HG03159 (cell line): ENCODE results near the gene POLD1.

Experiments used
- ATAC-seq: cut with Tn5 transposase; IDR thresholded peaks from one replicate; pipeline ENCODE4 v1.9.1; 2021; ENCODE audit warnings: mild to moderate bottlenecking, moderate library complexity; ENCODE audit not compliant: unreplicated experiment

The POLD1 gene

GRCh38 chr19:50365434-50366306 lies 18.5 kb upstream of the POLD1 start, which contains the start of gene NAPSA:
Gene NAPSA, minus strand, starts transcription at chr19:50365639. Its CDS starts 18 bp downstream, at chr19:50365621.
- no peak for ATAC-seq

GRCh38 chr19:50368649-50369570 lies 15.2 kb upstream of the POLD1 start:
- ATAC-seq = no peak

- ATAC-seq = no peak
Observed at GRCh38 chr19:50371914-50372475, 12.2 kb upstream of the POLD1 start.

- ATAC-seq = peak; percentile 88
Observed at GRCh38 chr19:50376166-50377050, 7.7 kb upstream of the POLD1 start, which contains the start of gene NR1H2. Gene NR1H2, plus strand, starts transcription at chr19:50376457. Its CDS starts 1,149 bp downstream, at chr19:50377606.

- ATAC-seq = no peak
Observed at GRCh38 chr19:50377051-50377461, 7.1 kb upstream of the POLD1 start.

GRCh38 chr19:50377517-50377916 lies 6.6 kb upstream of the POLD1 start:
- ATAC-seq = no peak

- ATAC-seq = no peak
Observed at GRCh38 chr19:50378169-50378862, 5.8 kb upstream of the POLD1 start.

- ATAC-seq = no peak
Observed at GRCh38 chr19:50378863-50379236, 5.3 kb upstream of the POLD1 start.

- no peak for ATAC-seq
Observed at GRCh38 chr19:50379602-50380001, 4.5 kb upstream of the POLD1 start.

- no peak for ATAC-seq
Observed at GRCh38 chr19:50380137-50380536, 4.0 kb upstream of the POLD1 start.

- no peak for ATAC-seq
Observed at GRCh38 chr19:50380751-50381151, 3.4 kb upstream of the POLD1 start.

GRCh38 chr19:50381881-50382729 lies 2.0 kb upstream of the POLD1 start:
- ATAC-seq = no peak

GRCh38 chr19:50383001-50383851 lies 921 bp upstream of the POLD1 start:
- peak; percentile 17 for ATAC-seq

- ATAC-seq = no peak
Observed at GRCh38 chr19:50384685-50385535, 763 bp downstream of the POLD1 start.

- no peak for ATAC-seq
Observed at GRCh38 chr19:50387176-50387867, 3.2 kb downstream of the POLD1 start.

GRCh38 chr19:50387868-50388245 lies 3.7 kb downstream of the POLD1 start:
- no peak for ATAC-seq
